ENCODE results near the gene UNC93A.
"Not testable (repeated sequence)": the region's sequence is repeated elsewhere in the genome, so short reads cannot be mapped to it uniquely, and the experiment has no call there.

GRCh38 chr6:167288591-167289225, 2.4 kb upstream of the UNC93A start:
- not testable (repeated sequence) for TF ChIP-seq CTCF, POLR2AphosphoS5, POLR2A (IDR thresholded peaks at IDR 0.05)

Measured in breast epithelium (tissue), 3 donors.